Parathyroid adenoma (tissue), 2 donors: Measurements from ENCODE around the gene PTPRM.

Experiments
- H2AFZ ChIP-seq: fragments of 300-600 bp; sonication (generic); one replicate; pipeline ENCODE4 v1.7.0; 2017; ENCODE audit warnings: antibody characterized with exemption, mild to moderate bottlenecking
- H3K27ac ChIP-seq: fragments of 300-600 bp; sonication (generic); one replicate; pipeline ENCODE4 v1.7.0; 2017
- H3K27me3 ChIP-seq: fragments of 300-600 bp; sonication (generic); one replicate; pipeline ENCODE4 v1.7.0; 2017; ENCODE audit warnings: low read length; ENCODE audit not compliant: control insufficient read depth, insufficient read depth
- H3K36me3 ChIP-seq: fragments of 300-600 bp; sonication (generic); one replicate; pipeline ENCODE4 v1.7.0; 2017; ENCODE audit warnings: low read length; ENCODE audit not compliant: control insufficient read depth, insufficient read depth
- H3K4me1 ChIP-seq: fragments of 300-600 bp; sonication (generic); one replicate; pipeline ENCODE4 v1.7.0; 2017; ENCODE audit warnings: control low read depth
- H3K4me2 ChIP-seq: fragments of 300-600 bp; sonication (generic); one replicate; pipeline ENCODE4 v1.7.0; 2017; ENCODE audit warnings: low read length
- H3K4me3 ChIP-seq: fragments of 300-600 bp; sonication (generic); one replicate; pipeline ENCODE4 v1.7.0; 2017; ENCODE audit warnings: low read depth, low read length
- H3K79me2 ChIP-seq: fragments of 300-600 bp; sonication (generic); one replicate; pipeline ENCODE4 v1.7.0; 2017; ENCODE audit warnings: control low read depth
- H3K9ac ChIP-seq: fragments of 300-600 bp; sonication (generic); one replicate; pipeline ENCODE4 v1.7.0; 2017; ENCODE audit warnings: mild to moderate bottlenecking
- H3K9me3 ChIP-seq: fragments of 300-600 bp; sonication (generic); one replicate; pipeline ENCODE4 v1.7.0; 2017; ENCODE audit warnings: low read length; ENCODE audit not compliant: control insufficient read depth
- CTCF ChIP-seq: fragments of 300-600 bp; sonication (generic); IDR thresholded peaks from one replicate; pipeline ENCODE4 v1.7.0; 2017; ENCODE audit warnings: antibody characterized with exemption, mild to moderate bottlenecking
- donor health status: primary hyperparathyroidism.

PTPRM gene

GRCh38 chr18:8431036-8431435, 863.9 kb downstream of the PTPRM start:
- H3K27ac ChIP-seq, result no peak overlapping the region
- H3K9ac ChIP-seq, result no peak overlapping the region
- no peaks in the 10 kb centered on the region for H3K79me2 ChIP-seq
- no peak overlapping the region for H3K4me2 ChIP-seq
- H3K27me3 ChIP-seq, result no peaks in the 10 kb centered on the region
- no peaks in the 10 kb centered on the region for H3K36me3 ChIP-seq
- no peak overlapping the region for H2AFZ ChIP-seq
- no peak for TF ChIP-seq CTCF
- H3K9me3 ChIP-seq, result no peaks in the 10 kb centered on the region
- no peaks in the 10 kb centered on the region for H3K4me1 ChIP-seq
- H3K4me3 ChIP-seq, result no peak overlapping the region

- Histone ChIP-seq H3K4me2 (no peak overlapping the region), H3K4me3 (no peak overlapping the region), H3K27ac (no peak overlapping the region), H3K36me3 (no peaks in the 10 kb centered on the region), H3K9ac (no peak overlapping the region), H2AFZ (no peak overlapping the region), H3K79me2 (no peaks in the 10 kb centered on the region), H3K4me1 (no peaks in the 10 kb centered on the region), H3K9me3 (no peaks in the 10 kb centered on the region), H3K27me3 (no peaks in the 10 kb centered on the region)
- no peak for TF ChIP-seq CTCF
These were observed 866.2 kb downstream of the PTPRM start for GRCh38 chr18:8433323-8433722.

- Histone ChIP-seq H2AFZ (no peak overlapping the region), H3K27me3 (no peaks in the 10 kb centered on the region), H3K4me3 (no peak overlapping the region), H3K79me2 (no peaks in the 10 kb centered on the region), H3K4me2 (no peak overlapping the region), H3K36me3 (no peaks in the 10 kb centered on the region), H3K9ac (no peak overlapping the region), H3K9me3 (no peaks in the 10 kb centered on the region), H3K4me1 (no peaks in the 10 kb centered on the region), H3K27ac (no peak overlapping the region)
- no peak for TF ChIP-seq CTCF
These were observed 866.7 kb downstream of the PTPRM start for GRCh38 chr18:8433771-8434170.

- H3K79me2 ChIP-seq, result no peaks in the 10 kb centered on the region
- no peak overlapping the region for H2AFZ ChIP-seq
- H3K9ac ChIP-seq, result no peak overlapping the region
- H3K4me1 ChIP-seq, result no peaks in the 10 kb centered on the region
- no peak overlapping the region for H3K4me3 ChIP-seq
- no peak overlapping the region for H3K27ac ChIP-seq
- H3K36me3 ChIP-seq, result no peaks in the 10 kb centered on the region
- no peaks in the 10 kb centered on the region for H3K27me3 ChIP-seq
- no peak overlapping the region for H3K4me2 ChIP-seq
- H3K9me3 ChIP-seq, result no peaks in the 10 kb centered on the region
- no peak for TF ChIP-seq CTCF
These were observed 868.3 kb downstream of the PTPRM start for GRCh38 chr18:8435376-8435775.

GRCh38 chr18:8439055-8439454, 871.9 kb downstream of the PTPRM start:
- Histone ChIP-seq H3K36me3 (no peaks in the 10 kb centered on the region), H3K9ac (no peak overlapping the region), H3K27me3 (no peaks in the 10 kb centered on the region), H3K9me3 (no peaks in the 10 kb centered on the region), H3K4me3 (no peak overlapping the region), H2AFZ (no peak overlapping the region), H3K4me1 (no peaks in the 10 kb centered on the region), H3K79me2 (no peaks in the 10 kb centered on the region), H3K27ac (no peak overlapping the region), H3K4me2 (no peak overlapping the region)
- no peak for TF ChIP-seq CTCF
